SK-N-SH treated with all-trans-retinoic acid at 6 μM for 48 hours (cell line): ENCODE results near the gene SFMBT1.

Experiments used
- ARNTL ChIP-seq: fragments of 450-650 bp; formaldehyde crosslinking; IDR thresholded peaks from 2 replicates; pipeline ENCODE4 v1.5.0; 2020; ENCODE audit warnings: low read depth, mild to moderate bottlenecking, moderate library complexity, borderline replicate concordance
- ISL1 ChIP-seq: fragments of 250-450 bp; sonication (Bioruptor Pico); IDR thresholded peaks from 2 replicates; pipeline ENCODE4 v2.1.2; 2022; ENCODE audit warnings: mild to moderate bottlenecking, moderate library complexity
- PATZ1 ChIP-seq: fragments of 250-450 bp; sonication (Bioruptor Pico); IDR thresholded peaks from 2 replicates; pipeline ENCODE4 v1.8.0; 2020; ENCODE audit warnings: mild to moderate bottlenecking, moderate library complexity, borderline replicate concordance
- SNAI2 ChIP-seq: fragments of 250-450 bp; sonication (Bioruptor Pico); IDR thresholded peaks from 2 replicates; pipeline ENCODE4 v1.5.0; 2020; ENCODE audit warnings: mild to moderate bottlenecking, moderate library complexity
- TF ChIP-seq, protein P1 (sequence below): fragments of 250-450 bp; sonication (Bioruptor Pico); IDR thresholded peaks from 2 replicates; pipeline ENCODE4 v1.5.0; 2020; ENCODE audit warnings: mild to moderate bottlenecking, moderate library complexity
- TF ChIP-seq, protein P2 (sequence below): fragments of 250-450 bp; sonication (Bioruptor Pico); IDR thresholded peaks from 2 replicates; pipeline ENCODE4 v1.5.1; 2020; ENCODE audit warnings: low read depth, mild to moderate bottlenecking, moderate library complexity

GRCh38 chr3:53079791-53080555 is 34.1 kb upstream of the SFMBT1 start:
- TF ChIP-seq, protein P1, sequence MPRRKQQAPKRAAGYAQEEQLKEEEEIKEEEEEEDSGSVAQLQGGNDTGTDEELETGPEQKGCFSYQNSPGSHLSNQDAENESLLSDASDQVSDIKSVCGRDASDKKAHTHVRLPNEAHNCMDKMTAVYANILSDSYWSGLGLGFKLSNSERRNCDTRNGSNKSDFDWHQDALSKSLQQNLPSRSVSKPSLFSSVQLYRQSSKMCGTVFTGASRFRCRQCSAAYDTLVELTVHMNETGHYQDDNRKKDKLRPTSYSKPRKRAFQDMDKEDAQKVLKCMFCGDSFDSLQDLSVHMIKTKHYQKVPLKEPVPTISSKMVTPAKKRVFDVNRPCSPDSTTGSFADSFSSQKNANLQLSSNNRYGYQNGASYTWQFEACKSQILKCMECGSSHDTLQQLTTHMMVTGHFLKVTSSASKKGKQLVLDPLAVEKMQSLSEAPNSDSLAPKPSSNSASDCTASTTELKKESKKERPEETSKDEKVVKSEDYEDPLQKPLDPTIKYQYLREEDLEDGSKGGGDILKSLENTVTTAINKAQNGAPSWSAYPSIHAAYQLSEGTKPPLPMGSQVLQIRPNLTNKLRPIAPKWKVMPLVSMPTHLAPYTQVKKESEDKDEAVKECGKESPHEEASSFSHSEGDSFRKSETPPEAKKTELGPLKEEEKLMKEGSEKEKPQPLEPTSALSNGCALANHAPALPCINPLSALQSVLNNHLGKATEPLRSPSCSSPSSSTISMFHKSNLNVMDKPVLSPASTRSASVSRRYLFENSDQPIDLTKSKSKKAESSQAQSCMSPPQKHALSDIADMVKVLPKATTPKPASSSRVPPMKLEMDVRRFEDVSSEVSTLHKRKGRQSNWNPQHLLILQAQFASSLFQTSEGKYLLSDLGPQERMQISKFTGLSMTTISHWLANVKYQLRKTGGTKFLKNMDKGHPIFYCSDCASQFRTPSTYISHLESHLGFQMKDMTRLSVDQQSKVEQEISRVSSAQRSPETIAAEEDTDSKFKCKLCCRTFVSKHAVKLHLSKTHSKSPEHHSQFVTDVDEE (CRISPR knock-in tag): no peak
- TF ChIP-seq SNAI2 (CRISPR knock-in tag): no peak
- TF ChIP-seq PATZ1: no peak
- TF ChIP-seq ISL1 (CRISPR knock-in tag): no peak
- TF ChIP-seq ARNTL: no peak
- TF ChIP-seq, protein P2, sequence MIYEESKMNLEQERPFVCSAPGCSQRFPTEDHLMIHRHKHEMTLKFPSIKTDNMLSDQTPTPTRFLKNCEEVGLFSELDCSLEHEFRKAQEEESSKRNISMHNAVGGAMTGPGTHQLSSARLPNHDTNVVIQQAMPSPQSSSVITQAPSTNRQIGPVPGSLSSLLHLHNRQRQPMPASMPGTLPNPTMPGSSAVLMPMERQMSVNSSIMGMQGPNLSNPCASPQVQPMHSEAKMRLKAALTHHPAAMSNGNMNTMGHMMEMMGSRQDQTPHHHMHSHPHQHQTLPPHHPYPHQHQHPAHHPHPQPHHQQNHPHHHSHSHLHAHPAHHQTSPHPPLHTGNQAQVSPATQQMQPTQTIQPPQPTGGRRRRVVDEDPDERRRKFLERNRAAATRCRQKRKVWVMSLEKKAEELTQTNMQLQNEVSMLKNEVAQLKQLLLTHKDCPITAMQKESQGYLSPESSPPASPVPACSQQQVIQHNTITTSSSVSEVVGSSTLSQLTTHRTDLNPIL (CRISPR knock-in tag): no peak
